Sigmoid colon (tissue), 7 donors: ENCODE measurements around the gene ENDOG. TPM values are rescaled to one million over a fixed set of nuclear protein-coding genes. Genes with fewer than 3 reads are reported as not detected.

Source experiments
- DNase-seq: peaks from one replicate; pipeline ENCODE4 v3.0.0-alpha.2; 2019
- H3K27ac ChIP-seq, 4 donors: fragments of 200-600 bp; sonication (generic); one replicate each; pipeline ENCODE4 v1.5.1; 2016 to 2019; ENCODE audit warnings: mild to moderate bottlenecking in 1 of 4
- H3K27me3 ChIP-seq, 3 donors: fragments of 200-600 bp; sonication (generic); one replicate each; pipeline ENCODE4 v1.5.1; 2019; ENCODE audit warnings: mild to moderate bottlenecking in 1 of 3
- H3K36me3 ChIP-seq, 4 donors: fragments of 200-600 bp; sonication (generic); one replicate each; pipeline ENCODE4 v1.5.1; 2016 to 2019
- H3K4me1 ChIP-seq, 4 donors: fragments of 200-600 bp; sonication (generic); one replicate each; pipeline ENCODE4 v1.5.1; 2017 to 2019
- H3K4me3 ChIP-seq, 4 donors: fragments of 200-600 bp; sonication (generic); one replicate each; pipeline ENCODE4 v1.5.1; 2017 to 2019; ENCODE audit warnings: mild to moderate bottlenecking in 2 of 4, moderate library complexity in 1 of 4
- H3K9me3 ChIP-seq, 4 donors: fragments of 200-600 bp in 3 of 4; sonication (generic) in 3 of 4; one replicate each; pipeline versions ENCODE4 v1.5.1 to v1.6.1; 2013 to 2019
- EP300 ChIP-seq, 4 donors: sonication (generic); formaldehyde crosslinking; IDR thresholded peaks; one replicate each; pipeline ENCODE4 v1.6.1; 2017; ENCODE audit warnings: antibody characterized with exemption in 4 of 4
- POLR2A ChIP-seq, 2 donors: fragments of 450-650 bp; IDR thresholded peaks; one replicate each; pipeline ENCODE4 v1.6.1; 2016; ENCODE audit warnings: antibody characterized with exemption in 2 of 2, mild to moderate bottlenecking in 2 of 2, moderate library complexity in 2 of 2
- POLR2AphosphoS5 ChIP-seq, 4 donors: sonication (generic); formaldehyde crosslinking; IDR thresholded peaks; one replicate each; pipeline ENCODE4 v1.6.1; 2017; ENCODE audit warnings: antibody characterized with exemption in 4 of 4
- WGBS, 2 donors: extraction: QIAGEN DNeasy Blood & Tissue Kit; methylation state at CpG; one replicate each; pipeline ENCODE4 v1.1.7; 2013; 5-methylcytosine and 5-hydroxymethylcytosine counted together
- intact Hi-C: fragments of 100-400 bp; cut with DNase I; formaldehyde crosslinking; loops from one replicate; pipeline ENCODE4 v1.15.1; 2023
- polyA plus RNA-seq, 3 donors: library from polyadenylated mRNA; stranded (reverse); fragments of 200-250 nt; gene quantifications; one replicate each; pipeline ENCODE4 v1.2.3, GENCODE V29; 2013
- total RNA-seq, 4 donors: library from RNA; depleted of rRNA; stranded (reverse); fragments of >200 nt; gene quantifications; one replicate each; pipeline ENCODE4 v1.1.0, GENCODE V29; 2016
- TF ChIP-seq, protein P1 (sequence below), 4 experiments: fragments of 450-650 bp in 3 of 4; fragments of 200-600 bp in 1 of 4; IDR thresholded peaks; one replicate each; pipeline ENCODE4 v1.5.1; 2016 to 2019; ENCODE audit warnings: antibody characterized with exemption in 4 of 4, mild to moderate bottlenecking in 3 of 4, moderate library complexity in 2 of 4
- donor health status: healthy with polysubstance abuse.
- donor health status: Bipolar disorder and iron deficiency.
- donor health status: healthy.

ENDOG gene
- total and polyA plus RNA-seq, 7 donors = 5.9 to 49.0 (median 15.7) TPM

- WGBS, 2 donors = 94 to 96% methylated on average over 3 of the region's 3 CpGs
- peaks cover 13 to 56% (median 31%) of the 10 kb centered on the region in 4 donors for H3K36me3 ChIP-seq
These were observed 9.8 kb upstream of the ENDOG start for GRCh38 chr9:128808543-128808942.

DNA sequence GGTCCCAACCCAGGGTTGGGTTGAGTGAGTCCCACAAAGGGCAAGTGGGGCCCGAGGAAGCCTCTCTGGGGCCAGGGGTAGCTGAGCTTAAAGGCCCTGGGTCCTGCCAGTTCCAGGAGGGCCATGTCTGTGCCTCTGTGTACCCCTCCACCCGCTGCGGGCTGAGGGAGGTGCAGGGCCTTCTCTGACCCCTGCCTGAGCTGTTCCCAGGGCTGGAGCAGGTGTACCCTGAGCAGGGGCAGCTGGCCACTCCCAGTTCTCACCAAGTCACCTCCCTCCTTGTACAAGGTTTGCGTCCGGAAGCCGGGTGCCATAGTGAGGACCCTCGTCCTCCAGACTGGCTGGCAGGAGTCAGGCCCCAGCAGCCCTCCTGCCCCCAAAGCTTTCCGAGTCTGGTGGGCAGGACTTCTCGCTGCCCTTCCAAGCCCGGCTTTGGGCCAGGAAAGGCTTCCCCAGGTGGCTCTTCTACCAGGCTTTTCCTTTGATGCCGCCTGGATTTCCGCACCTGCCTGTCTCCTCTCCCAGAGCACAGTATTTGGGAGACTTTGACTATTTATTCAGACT lies 9.2 kb upstream of the ENDOG start:
- no peak for TF ChIP-seq EP300 (IDR thresholded peaks at IDR 0.05)
- no peak for TF ChIP-seq POLR2AphosphoS5 (IDR thresholded peaks at IDR 0.05)
- no peak for TF ChIP-seq POLR2A (IDR thresholded peaks at IDR 0.05)
- TF ChIP-seq, protein P1, sequence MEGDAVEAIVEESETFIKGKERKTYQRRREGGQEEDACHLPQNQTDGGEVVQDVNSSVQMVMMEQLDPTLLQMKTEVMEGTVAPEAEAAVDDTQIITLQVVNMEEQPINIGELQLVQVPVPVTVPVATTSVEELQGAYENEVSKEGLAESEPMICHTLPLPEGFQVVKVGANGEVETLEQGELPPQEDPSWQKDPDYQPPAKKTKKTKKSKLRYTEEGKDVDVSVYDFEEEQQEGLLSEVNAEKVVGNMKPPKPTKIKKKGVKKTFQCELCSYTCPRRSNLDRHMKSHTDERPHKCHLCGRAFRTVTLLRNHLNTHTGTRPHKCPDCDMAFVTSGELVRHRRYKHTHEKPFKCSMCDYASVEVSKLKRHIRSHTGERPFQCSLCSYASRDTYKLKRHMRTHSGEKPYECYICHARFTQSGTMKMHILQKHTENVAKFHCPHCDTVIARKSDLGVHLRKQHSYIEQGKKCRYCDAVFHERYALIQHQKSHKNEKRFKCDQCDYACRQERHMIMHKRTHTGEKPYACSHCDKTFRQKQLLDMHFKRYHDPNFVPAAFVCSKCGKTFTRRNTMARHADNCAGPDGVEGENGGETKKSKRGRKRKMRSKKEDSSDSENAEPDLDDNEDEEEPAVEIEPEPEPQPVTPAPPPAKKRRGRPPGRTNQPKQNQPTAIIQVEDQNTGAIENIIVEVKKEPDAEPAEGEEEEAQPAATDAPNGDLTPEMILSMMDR (IDR thresholded peaks at IDR 0.05) = no peak
- no peak overlapping the region for H3K4me3 ChIP-seq
- H3K36me3 ChIP-seq = peaks cover 8 to 50% (median 28%) of the 10 kb centered on the region in 4 donors
- no peaks in the 10 kb centered on the region for H3K27me3 ChIP-seq
- H3K4me1 ChIP-seq = no peaks in the 10 kb centered on the region
- 95% methylated on average over 12 of the region's 12 CpGs for WGBS, 2 donors
- no peaks in the 10 kb centered on the region for H3K9me3 ChIP-seq
- intact Hi-C loops = no loop called here
- DNase-seq = no peak
- H3K27ac ChIP-seq = no peak overlapping the region

More at GRCh38 chr9:128808543-128808942, 9.8 kb upstream of the ENDOG start:
- intact Hi-C loops = no loop called here
- TF ChIP-seq POLR2AphosphoS5 (IDR thresholded peaks at IDR 0.05) (no peak), POLR2A (IDR thresholded peaks at IDR 0.05) (no peak), EP300 (IDR thresholded peaks at IDR 0.05) (no peak)
- TF ChIP-seq, protein P1 (IDR thresholded peaks at IDR 0.05) = no peak
- Histone ChIP-seq H3K27ac (no peak overlapping the region), H3K9me3 (no peaks in the 10 kb centered on the region), H3K4me1 (no peaks in the 10 kb centered on the region), H3K27me3 (no peaks in the 10 kb centered on the region), H3K4me3 (no peak overlapping the region)
- no peak for DNase-seq

DNA sequence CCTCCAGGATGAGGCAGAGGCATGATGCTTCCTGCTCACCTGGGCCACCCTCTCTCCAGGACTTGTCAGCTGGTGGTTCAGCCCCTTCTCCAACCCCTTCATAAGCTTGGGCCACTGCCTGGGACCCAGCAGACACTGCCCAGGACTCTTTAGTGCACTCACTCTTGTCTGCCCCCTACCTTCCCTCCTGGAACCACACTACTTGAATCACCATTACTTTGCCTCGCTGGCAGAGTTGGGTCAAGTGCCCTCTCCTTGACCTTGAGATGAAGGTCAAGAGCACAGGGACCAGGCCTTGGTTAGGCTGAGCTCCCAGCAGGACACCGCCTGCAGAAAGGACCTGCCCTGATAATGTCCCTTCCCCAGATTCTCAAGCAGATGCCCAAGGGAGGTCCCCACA lies 8.5 kb upstream of the ENDOG start:
- H3K36me3 ChIP-seq = peaks cover 7 to 43% (median 26%) of the 10 kb centered on the region in 4 donors
- intact Hi-C loops = no loop called here
- no peak for DNase-seq
- TF ChIP-seq, protein P1 (IDR thresholded peaks at IDR 0.05) = no peak
- no peak for TF ChIP-seq POLR2AphosphoS5 (IDR thresholded peaks at IDR 0.05)
- no peak for TF ChIP-seq EP300 (IDR thresholded peaks at IDR 0.05)
- no peak for TF ChIP-seq POLR2A (IDR thresholded peaks at IDR 0.05)
- no peaks in the 10 kb centered on the region for H3K9me3 ChIP-seq
- no peaks in the 10 kb centered on the region for H3K4me1 ChIP-seq
- no peak overlapping the region for H3K4me3 ChIP-seq
- no peaks in the 10 kb centered on the region for H3K27me3 ChIP-seq
- no peak overlapping the region for H3K27ac ChIP-seq
- WGBS, 2 donors = 68 to 81% methylated on average over 2 of the region's 2 CpGs

DNA sequence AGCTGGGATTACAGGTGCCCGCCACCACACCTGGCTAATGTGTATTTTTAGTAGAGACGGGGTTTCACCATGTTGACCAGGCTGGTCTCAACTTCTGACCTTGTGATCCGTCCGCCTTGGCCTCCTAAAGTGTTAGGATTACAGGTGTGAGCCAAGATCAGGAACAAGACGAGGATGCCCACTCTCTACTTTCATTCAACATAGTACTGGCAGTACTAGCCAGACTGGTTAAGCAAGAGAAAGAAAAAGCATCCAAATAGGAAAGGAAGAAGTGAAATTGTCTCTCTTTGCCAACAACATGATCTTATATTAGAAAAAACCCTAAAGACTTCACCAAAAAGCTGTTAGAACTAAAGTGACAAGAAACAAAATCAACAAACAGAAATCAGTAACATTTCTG lies 7.4 kb upstream of the ENDOG start:
- 79 to 92% methylated on average over 5 of the region's 5 CpGs for WGBS, 2 donors
- H3K27ac ChIP-seq = no peak overlapping the region
- peaks cover 4 to 33% (median 22%) of the 10 kb centered on the region in 4 donors for H3K36me3 ChIP-seq
- TF ChIP-seq POLR2AphosphoS5 (IDR thresholded peaks at IDR 0.05) (no peak), EP300 (IDR thresholded peaks at IDR 0.05) (no peak), POLR2A (IDR thresholded peaks at IDR 0.05) (no peak)
- TF ChIP-seq, protein P1 (IDR thresholded peaks at IDR 0.05) = no peak
- intact Hi-C loops = no loop called here
- H3K4me3 ChIP-seq = no peak overlapping the region
- DNase-seq = no peak
- H3K9me3 ChIP-seq = no peaks in the 10 kb centered on the region
- no peaks in the 10 kb centered on the region for H3K4me1 ChIP-seq
- no peaks in the 10 kb centered on the region for H3K27me3 ChIP-seq
